ENCODE measurements around the gene HSD17B3.

DNA sequence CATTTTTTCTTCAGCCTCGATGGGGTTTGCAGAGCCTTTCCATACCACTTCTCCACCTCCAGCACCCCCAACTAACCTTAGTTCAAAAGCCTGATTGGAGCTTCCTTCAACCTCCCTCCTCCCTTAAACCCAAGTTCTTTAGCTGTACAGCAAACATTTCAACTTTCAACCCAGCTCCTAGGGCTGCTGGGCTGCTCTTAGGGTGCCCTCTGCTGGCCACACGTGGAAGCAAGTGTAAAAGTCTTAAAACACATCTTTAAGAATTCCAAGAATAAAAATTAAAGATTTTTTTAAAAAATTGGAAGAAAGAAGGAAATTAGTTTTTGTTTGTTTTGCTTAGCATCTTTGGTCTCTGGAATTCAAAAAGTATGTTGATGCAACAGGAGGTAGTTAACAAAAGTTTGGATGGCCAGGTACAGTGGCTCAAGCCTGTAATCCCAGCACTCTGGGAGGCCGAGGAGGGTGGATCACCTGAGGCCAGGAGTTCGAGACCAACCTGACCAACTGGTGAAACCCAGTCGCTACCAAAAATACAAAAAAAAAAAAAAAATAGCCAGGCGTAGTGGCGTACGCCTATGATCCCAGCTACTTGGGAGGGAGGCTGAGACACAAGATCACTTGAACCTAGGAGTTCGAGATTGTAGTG, 15.5 kb upstream of the HSD17B3 start:
- TF ChIP-seq, protein P1, sequence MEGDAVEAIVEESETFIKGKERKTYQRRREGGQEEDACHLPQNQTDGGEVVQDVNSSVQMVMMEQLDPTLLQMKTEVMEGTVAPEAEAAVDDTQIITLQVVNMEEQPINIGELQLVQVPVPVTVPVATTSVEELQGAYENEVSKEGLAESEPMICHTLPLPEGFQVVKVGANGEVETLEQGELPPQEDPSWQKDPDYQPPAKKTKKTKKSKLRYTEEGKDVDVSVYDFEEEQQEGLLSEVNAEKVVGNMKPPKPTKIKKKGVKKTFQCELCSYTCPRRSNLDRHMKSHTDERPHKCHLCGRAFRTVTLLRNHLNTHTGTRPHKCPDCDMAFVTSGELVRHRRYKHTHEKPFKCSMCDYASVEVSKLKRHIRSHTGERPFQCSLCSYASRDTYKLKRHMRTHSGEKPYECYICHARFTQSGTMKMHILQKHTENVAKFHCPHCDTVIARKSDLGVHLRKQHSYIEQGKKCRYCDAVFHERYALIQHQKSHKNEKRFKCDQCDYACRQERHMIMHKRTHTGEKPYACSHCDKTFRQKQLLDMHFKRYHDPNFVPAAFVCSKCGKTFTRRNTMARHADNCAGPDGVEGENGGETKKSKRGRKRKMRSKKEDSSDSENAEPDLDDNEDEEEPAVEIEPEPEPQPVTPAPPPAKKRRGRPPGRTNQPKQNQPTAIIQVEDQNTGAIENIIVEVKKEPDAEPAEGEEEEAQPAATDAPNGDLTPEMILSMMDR (IDR thresholded peaks at IDR 0.05) = peak; percentile 79 to 96 (median 84)
- no peak for TF ChIP-seq POLR2A (IDR thresholded peaks at IDR 0.05)

Data from thyroid gland (tissue), 4 donors.